DOHH2 (cell line): ENCODE results near the gene GBGT1.

ENCODE experiments used
- CTCF ChIP-seq: fragments of 200-600 bp; sonication (generic); IDR thresholded peaks from one replicate; pipeline ENCODE4 v1.5.1; 2014; ENCODE audit warnings: antibody characterized with exemption, mild to moderate bottlenecking, low read depth, low read length; ENCODE audit not compliant: poor library complexity, severe bottlenecking
- EZH2phosphoT487 ChIP-seq: fragments of 200-600 bp; sonication (generic); IDR thresholded peaks from 2 replicates; pipeline ENCODE4 v1.6.1; 2017; ENCODE audit warnings: borderline replicate concordance, mild to moderate bottlenecking, antibody characterized with exemption, low read length, moderate library complexity, mixed read lengths

- TF ChIP-seq CTCF (no peak), EZH2phosphoT487 (no peak)
Measured at GRCh38 chr9:133187561-133188005, 23.9 kb upstream of the GBGT1 start.
